Lower lobe of right lung (tissue), 2 donors: ENCODE results near the gene STIM1. TPM values are rescaled to one million over a fixed set of nuclear protein-coding genes. Genes with fewer than 3 reads are reported as not detected.

Experiments used
- ATAC-seq, 2 donors: fragments of 200-7000 bp; cut with Tn5 transposase; one replicate each; pipeline ENCODE4 v1.9.1; 2020 to 2022; ENCODE audit warnings: mild to moderate bottlenecking in 2 of 2, moderate library complexity in 2 of 2
- DNase-seq: peaks from one replicate; pipeline ENCODE4 v3.0.0-alpha.2; 2020
- H3K27ac ChIP-seq: fragments of 200-600 bp; one replicate; pipeline ENCODE4 v1.8.0; 2022
- H3K27me3 ChIP-seq: fragments of 200-600 bp; one replicate; pipeline ENCODE4 v1.8.0; 2022; ENCODE audit warnings: low read depth
- H3K36me3 ChIP-seq: fragments of 200-600 bp; one replicate; pipeline ENCODE4 v1.8.0; 2022; ENCODE audit warnings: mild to moderate bottlenecking
- H3K4me1 ChIP-seq: fragments of 200-600 bp; one replicate; pipeline ENCODE4 v1.8.0; 2022
- H3K4me3 ChIP-seq: fragments of 200-600 bp; one replicate; pipeline ENCODE4 v1.8.0; 2022; ENCODE audit warnings: mild to moderate bottlenecking
- H3K9me3 ChIP-seq: fragments of 200-600 bp; one replicate; pipeline ENCODE4 v1.8.0; 2022
- intact Hi-C: fragments of 100-400 bp; cut with DNase I; formaldehyde crosslinking; loops from one replicate; pipeline ENCODE4 v1.11.0; 2022
- total RNA-seq: library from RNA; stranded (reverse); fragmentation: NEBNext Ultra II Directional; extraction: Animal tissue kit (Norgen Biotek cat#: 25700); gene quantifications from one replicate; pipeline ENCODE4 v1.2.1, GENCODE V29; 2021
- TF ChIP-seq, protein P1 (sequence below): fragments of 200-600 bp; IDR thresholded peaks from one replicate; pipeline ENCODE4 v1.8.0; 2022; ENCODE audit warnings: antibody characterized with exemption, mild to moderate bottlenecking
- donor health status: DM: no; HTN: yes; CAD: no; lungs with severe emphysema.

The STIM1 gene
- total RNA-seq, 1 donor from 2014 or later = 59.5 TPM

DNA sequence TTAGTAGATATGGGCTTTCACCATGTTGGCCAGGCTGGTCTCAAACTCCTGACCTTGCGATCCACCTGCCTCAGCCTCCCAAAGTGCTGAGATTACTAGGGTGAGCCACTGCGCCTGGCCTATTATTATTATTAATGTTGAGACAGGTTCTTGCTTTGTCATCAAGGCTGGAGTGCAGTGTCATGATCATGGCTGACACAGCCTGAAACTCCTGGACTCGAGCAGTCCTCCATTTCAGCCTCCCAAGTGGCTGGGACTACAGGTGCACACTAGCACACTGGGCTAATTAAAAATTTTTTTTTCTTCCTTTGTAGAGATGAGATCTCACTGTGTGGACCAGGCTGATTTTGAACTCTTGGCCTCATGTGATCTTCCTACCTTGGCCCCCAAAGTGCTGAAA lies 102.0 kb downstream of the STIM1 start:
- Histone ChIP-seq H3K9me3 (no peaks in the 10 kb centered on the region), H3K27ac (no peak overlapping the region), H3K4me3 (no peak overlapping the region), H3K27me3 (no peaks in the 10 kb centered on the region), H3K36me3 (no peaks in the 10 kb centered on the region), H3K4me1 (peaks cover 3% of the 10 kb centered on the region)
- DNase-seq (no peak), ATAC-seq (no peak)
- intact Hi-C loops = no loop called here
- TF ChIP-seq, protein P1, sequence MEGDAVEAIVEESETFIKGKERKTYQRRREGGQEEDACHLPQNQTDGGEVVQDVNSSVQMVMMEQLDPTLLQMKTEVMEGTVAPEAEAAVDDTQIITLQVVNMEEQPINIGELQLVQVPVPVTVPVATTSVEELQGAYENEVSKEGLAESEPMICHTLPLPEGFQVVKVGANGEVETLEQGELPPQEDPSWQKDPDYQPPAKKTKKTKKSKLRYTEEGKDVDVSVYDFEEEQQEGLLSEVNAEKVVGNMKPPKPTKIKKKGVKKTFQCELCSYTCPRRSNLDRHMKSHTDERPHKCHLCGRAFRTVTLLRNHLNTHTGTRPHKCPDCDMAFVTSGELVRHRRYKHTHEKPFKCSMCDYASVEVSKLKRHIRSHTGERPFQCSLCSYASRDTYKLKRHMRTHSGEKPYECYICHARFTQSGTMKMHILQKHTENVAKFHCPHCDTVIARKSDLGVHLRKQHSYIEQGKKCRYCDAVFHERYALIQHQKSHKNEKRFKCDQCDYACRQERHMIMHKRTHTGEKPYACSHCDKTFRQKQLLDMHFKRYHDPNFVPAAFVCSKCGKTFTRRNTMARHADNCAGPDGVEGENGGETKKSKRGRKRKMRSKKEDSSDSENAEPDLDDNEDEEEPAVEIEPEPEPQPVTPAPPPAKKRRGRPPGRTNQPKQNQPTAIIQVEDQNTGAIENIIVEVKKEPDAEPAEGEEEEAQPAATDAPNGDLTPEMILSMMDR = no peak

DNA sequence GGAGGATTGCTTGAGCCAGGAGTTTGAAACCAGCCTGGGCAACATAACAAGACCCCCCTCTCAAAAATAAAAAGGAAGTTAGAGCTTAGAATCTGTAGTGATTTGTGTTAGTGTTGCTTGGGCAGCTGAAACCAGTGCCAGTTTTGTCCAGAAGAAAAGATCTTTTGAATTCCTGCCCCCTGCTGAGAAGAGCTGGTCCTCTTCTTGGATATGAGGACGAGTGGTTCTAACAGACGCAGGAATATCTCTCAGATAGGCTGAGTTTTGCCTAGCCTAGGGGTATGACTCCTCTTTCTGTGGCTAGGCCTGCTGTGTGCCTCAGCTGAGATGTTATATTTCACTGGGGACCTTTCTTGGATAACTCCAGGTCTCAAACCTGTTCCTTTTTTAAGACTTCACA lies 102.8 kb downstream of the STIM1 start:
- no peaks in the 10 kb centered on the region for H3K9me3 ChIP-seq
- H3K4me3 ChIP-seq = no peak overlapping the region
- H3K27me3 ChIP-seq = no peaks in the 10 kb centered on the region
- H3K36me3 ChIP-seq = no peaks in the 10 kb centered on the region
- intact Hi-C loops = no loop called here
- TF ChIP-seq, protein P1 = no peak
- no peak for DNase-seq
- ATAC-seq = no peak
- H3K4me1 ChIP-seq = no peaks in the 10 kb centered on the region
- H3K27ac ChIP-seq = no peak overlapping the region

DNA sequence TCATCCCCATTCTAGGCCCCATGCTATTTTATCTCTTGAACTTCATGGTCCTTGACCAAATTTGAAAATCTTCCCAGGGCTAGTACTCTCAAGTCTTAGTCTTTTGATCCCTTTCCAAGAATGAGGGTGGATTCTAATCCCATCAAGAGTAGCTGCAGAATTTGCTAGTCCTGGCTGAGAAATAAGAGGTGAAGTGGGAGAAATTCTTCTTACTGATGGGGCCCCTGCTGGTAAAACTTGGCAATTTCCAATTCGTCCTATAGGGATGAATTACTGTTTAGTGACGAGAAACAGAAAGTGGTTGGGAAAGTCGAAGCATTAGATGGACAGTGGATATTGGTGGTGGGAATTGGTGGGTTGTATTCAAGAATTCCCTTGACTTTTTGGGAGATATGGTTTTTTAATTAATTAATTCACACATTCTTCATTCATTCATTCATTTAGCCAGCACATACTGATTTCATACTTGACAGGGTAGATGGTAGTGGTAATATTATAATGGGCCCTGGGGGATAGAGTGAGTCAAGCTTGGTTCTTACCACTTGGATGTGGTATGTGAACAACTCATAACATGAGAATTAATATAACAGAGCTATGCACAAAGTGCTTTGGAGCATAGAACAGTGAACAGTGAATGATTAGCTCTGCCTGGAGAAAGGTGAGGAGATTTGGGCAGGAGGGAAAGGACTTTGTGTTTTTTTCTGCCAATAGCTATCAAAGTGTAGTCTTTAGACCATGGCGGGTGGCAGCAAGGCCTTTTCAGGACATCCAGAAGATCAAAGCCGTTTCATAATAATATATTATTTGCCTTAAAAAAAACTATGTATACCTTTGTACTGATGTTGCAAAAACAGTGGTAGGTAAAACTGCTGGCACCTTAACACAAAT lies 103.8 kb downstream of the STIM1 start:
- H3K27me3 ChIP-seq = no peaks in the 10 kb centered on the region
- TF ChIP-seq, protein P1 = no peak
- no peaks in the 10 kb centered on the region for H3K9me3 ChIP-seq
- H3K4me3 ChIP-seq = no peak overlapping the region
- DNase-seq (no peak), ATAC-seq (no peak)
- no peaks in the 10 kb centered on the region for H3K4me1 ChIP-seq
- H3K27ac ChIP-seq = no peak overlapping the region
- intact Hi-C loops = no loop called here
- no peaks in the 10 kb centered on the region for H3K36me3 ChIP-seq

DNA sequence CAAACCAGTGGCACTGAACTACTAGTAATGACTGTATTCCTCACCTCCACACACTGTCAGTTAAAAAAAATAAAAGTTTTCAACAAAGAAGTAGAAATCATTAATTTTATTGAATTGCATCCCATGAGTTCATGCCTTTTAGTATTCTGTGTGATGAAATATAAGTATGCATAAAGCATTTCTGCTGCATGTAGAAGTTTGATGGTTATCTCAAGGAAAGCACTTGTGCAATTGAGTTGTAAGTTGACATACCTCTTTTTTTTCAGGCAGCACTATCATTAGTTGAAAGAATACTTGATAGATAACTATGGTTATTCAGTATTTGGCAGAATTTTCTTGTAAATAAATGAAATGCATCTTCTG lies 104.4 kb downstream of the STIM1 start:
- Histone ChIP-seq H3K36me3 (no peaks in the 10 kb centered on the region), H3K4me1 (no peaks in the 10 kb centered on the region), H3K9me3 (no peaks in the 10 kb centered on the region), H3K4me3 (no peak overlapping the region), H3K27me3 (no peaks in the 10 kb centered on the region), H3K27ac (no peak overlapping the region)
- ATAC-seq = no peak
- DNase-seq = no peak
- TF ChIP-seq, protein P1 = no peak
- intact Hi-C loops = no loop called here

DNA sequence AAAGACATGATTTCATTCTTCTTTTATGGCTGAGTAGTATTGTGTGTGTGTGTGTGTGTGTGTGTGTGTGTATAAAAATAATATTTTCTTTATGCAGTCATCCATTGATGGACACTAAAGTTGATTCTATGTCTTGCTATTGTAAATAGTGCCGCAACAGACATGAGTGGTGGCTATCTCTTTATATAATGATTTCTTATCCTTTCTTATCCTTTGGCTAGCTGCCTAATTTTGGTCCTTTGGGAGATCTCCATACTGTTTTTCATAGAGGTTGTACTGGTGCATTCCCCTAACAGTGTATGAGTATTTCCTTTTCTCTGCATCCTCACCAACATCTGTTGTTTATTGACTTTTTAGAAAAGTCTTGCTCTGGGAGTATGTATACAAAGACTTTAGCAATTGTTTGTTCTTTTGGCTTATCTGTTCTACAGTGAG lies 107.0 kb downstream of the STIM1 start:
- no peaks in the 10 kb centered on the region for H3K9me3 ChIP-seq
- no peak overlapping the region for H3K4me3 ChIP-seq
- H3K4me1 ChIP-seq = no peaks in the 10 kb centered on the region
- H3K27me3 ChIP-seq = no peaks in the 10 kb centered on the region
- H3K27ac ChIP-seq = no peak overlapping the region
- H3K36me3 ChIP-seq = peaks cover under 1% of the 10 kb centered on the region
- intact Hi-C loops = no loop called here
- DNase-seq = no peak
- no peak for ATAC-seq
- TF ChIP-seq, protein P1 = no peak
